Smooth muscle cell (in vitro differentiated cells): Measurements from ENCODE around the gene WNT7A. TPM values are rescaled to one million over a fixed set of nuclear protein-coding genes. Genes with fewer than 3 reads are reported as not detected.

Experiments used
- DNase-seq: peaks from one replicate; lab custom pipeline; 2025; ENCODE audit not compliant: unreplicated experiment; lab: John Stamatoyannopoulos, UW
- H2AFZ ChIP-seq: fragments of 200-600 bp; sonication (generic); 2 replicates; pipeline ENCODE4 v1.6.0; 2016; ENCODE audit warnings: antibody characterized with exemption, low read depth, mild to moderate bottlenecking
- H3F3A ChIP-seq: fragments of 200-600 bp; sonication (generic); 2 replicates; pipeline ENCODE4 v1.6.0; 2017; ENCODE audit warnings: antibody characterized with exemption, low read depth
- H3K27ac ChIP-seq: fragments of 200-600 bp; sonication (generic); 2 replicates; pipeline ENCODE4 v1.5.1; 2016; ENCODE audit warnings: low read depth, mild to moderate bottlenecking
- H3K27me3 ChIP-seq: fragments of 200-600 bp; sonication (generic); 2 replicates; pipeline ENCODE4 v1.6.1; 2016; ENCODE audit warnings: low read depth, mild to moderate bottlenecking
- H3K36me3 ChIP-seq: fragments of 200-600 bp; sonication (generic); 2 replicates; pipeline ENCODE4 v1.5.1; 2016; ENCODE audit warnings: low read depth
- H3K4me1 ChIP-seq: fragments of 200-600 bp; sonication (generic); 2 replicates; pipeline ENCODE4 v1.5.1; 2016; ENCODE audit warnings: low read depth
- H3K4me2 ChIP-seq: fragments of 200-600 bp; sonication (generic); 2 replicates; pipeline ENCODE4 v1.6.0; 2016; ENCODE audit warnings: mild to moderate bottlenecking
- H3K4me3 ChIP-seq: fragments of 200-600 bp; sonication (generic); 2 replicates; pipeline ENCODE4 v1.5.1; 2016; ENCODE audit warnings: mild to moderate bottlenecking
- H3K79me2 ChIP-seq: fragments of 200-600 bp; sonication (generic); 2 replicates; pipeline ENCODE4 v1.6.0; 2016; ENCODE audit warnings: low read depth, mild to moderate bottlenecking
- H3K9ac ChIP-seq: fragments of 200-600 bp; sonication (generic); 2 replicates; pipeline ENCODE4 v1.6.0; 2016; ENCODE audit warnings: low read depth
- H3K9me3 ChIP-seq: fragments of 200-600 bp; sonication (generic); replicated peaks from 2 replicates; pipeline ENCODE4 v1.5.1; 2016; ENCODE audit warnings: low read depth
- H4K20me1 ChIP-seq: fragments of 200-600 bp; sonication (generic); 2 replicates; pipeline ENCODE4 v1.6.0; 2016; ENCODE audit warnings: low read depth
- CTCF ChIP-seq: fragments of 200-600 bp; sonication (generic); IDR thresholded peaks from 2 replicates; pipeline ENCODE4 v1.5.1; 2017; ENCODE audit warnings: borderline replicate concordance, mild to moderate bottlenecking, antibody characterized with exemption; ENCODE audit not compliant: insufficient read depth, poor library complexity, severe bottlenecking
- WGBS: methylation state at CpG from one replicate; pipeline ENCODE4 v1.1.7; 2016; ENCODE audit warnings: low lambda C conversion rate; 5-methylcytosine and 5-hydroxymethylcytosine counted together
- polyA plus RNA-seq: library from polyadenylated mRNA; unstranded; fragments of >200 nt; fragmentation: Nextera tagmentation; extraction: Ambion mirVana; gene quantifications from 2 replicates; pipeline ENCODE4 v1.2.1, GENCODE V29; 2016
- total RNA-seq: library from RNA; depleted of rRNA; stranded (reverse); fragments of >200 nt; gene quantifications from 2 replicates; pipeline ENCODE4 v1.2.3, GENCODE V29; 2014

WNT7A gene
- total and polyA plus RNA-seq, 2 experiments from 2014 or later, result 0.18 to 0.24 TPM

DNA sequence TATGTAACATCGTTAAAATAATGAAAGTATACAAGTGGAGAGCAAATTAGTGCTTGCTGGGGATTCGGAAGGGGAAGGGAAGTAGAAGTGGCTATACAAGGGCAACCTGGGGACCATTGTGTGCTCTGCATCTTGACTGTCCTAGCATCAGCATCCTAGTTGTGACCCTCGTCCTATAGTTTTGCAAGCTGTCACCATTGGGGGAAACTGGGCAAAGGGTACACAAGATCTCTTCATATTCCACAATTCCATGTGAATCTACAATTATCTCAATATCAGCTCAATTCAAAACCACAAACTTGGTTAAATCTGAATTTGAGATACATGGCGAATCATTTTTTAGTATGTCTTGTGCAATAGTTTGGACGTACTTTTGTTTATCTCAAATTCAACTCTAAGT is 30.9 kb downstream of the WNT7A start:
- Histone ChIP-seq H3K4me3 (no peak overlapping the region), H3K9me3 (no peaks in the 10 kb centered on the region), H3K4me1 (peaks cover 5% of the 10 kb centered on the region), H3K27me3 (no peaks in the 10 kb centered on the region), H3K36me3 (no peaks in the 10 kb centered on the region), H3K9ac (no peak overlapping the region), H3K4me2 (no peak overlapping the region), H2AFZ (no peak overlapping the region), H3F3A (no peaks in the 10 kb centered on the region), H3K79me2 (no peaks in the 10 kb centered on the region), H3K27ac (no peak overlapping the region), H4K20me1 (no peaks in the 10 kb centered on the region)
- WGBS, result 91% methylated on average over 5 of the region's 5 CpGs
- no peak for DNase-seq
- TF ChIP-seq CTCF, result no peak

DNA sequence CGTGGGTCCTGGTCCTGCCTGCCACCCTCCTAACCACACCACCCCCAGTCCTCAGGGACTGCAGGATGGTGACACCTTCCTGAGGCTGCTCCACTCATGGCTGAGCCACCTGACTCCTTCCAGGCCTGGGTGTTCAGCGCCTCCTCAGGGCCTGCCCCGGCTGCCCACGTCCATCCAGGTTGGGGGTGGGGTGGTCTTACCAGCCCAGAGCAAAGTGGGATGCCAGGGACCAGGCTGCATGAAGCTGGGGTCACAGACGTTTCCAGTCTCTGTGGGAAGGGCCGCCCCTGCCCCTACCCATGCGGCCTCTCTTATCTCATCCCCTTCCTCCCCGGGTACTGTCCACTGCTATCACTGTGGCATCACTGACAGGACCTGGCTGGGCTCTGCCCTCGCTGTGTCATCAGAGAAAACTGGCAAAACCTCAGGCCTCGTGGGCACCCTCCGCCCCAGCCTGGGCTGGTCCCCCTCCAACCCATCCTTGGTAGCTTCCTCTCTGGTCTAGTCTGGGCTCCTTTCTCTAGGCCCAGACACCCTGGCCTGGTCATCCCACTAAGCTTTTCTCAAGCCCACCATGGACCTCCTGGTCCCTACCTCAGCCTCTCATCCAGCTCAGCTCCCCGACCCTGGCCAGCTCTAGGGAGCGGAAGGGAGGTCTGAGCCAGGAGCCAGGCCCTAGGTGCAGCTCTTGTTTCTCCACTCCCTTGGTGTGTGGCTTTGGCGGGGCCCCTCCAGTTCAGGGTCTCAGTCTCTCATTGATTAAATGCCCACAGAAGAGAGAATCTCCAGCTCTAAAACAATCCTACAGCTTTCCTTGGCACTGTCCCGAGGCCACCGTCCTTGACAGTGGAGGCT is 32.9 kb downstream of the WNT7A start:
- Histone ChIP-seq H4K20me1 (no peaks in the 10 kb centered on the region), H3K4me3 (no peak overlapping the region), H3K4me2 (no peak overlapping the region), H3K36me3 (no peaks in the 10 kb centered on the region), H3K9ac (no peak overlapping the region), H3K4me1 (peaks cover 5% of the 10 kb centered on the region), H3K27me3 (no peaks in the 10 kb centered on the region), H3F3A (no peaks in the 10 kb centered on the region), H3K27ac (no peak overlapping the region), H3K9me3 (no peaks in the 10 kb centered on the region), H2AFZ (no peak overlapping the region), H3K79me2 (no peaks in the 10 kb centered on the region)
- 86% methylated on average over 15 of the region's 16 CpGs for WGBS
- TF ChIP-seq CTCF, result no peak
- no peak for DNase-seq

DNA sequence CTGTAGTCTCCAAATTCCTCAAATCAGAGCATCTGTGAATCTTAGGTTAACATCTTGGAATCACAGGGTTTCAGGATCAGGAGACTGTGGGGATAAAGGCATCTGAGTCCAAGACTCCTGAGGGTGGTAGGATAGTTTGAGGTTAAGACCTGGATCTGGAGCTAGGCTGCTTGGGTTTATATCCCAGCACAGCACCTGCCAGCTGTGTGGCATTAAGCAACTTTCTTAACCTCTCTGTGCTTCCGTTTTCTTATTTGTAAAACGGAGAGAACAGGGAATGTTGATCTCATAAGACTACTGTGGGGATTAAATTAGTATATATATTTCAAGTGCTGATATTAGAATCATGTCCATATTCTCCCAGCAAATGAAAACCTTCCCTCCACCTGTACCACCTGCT is 33.6 kb downstream of the WNT7A start:
- Histone ChIP-seq H3K9ac (no peak overlapping the region), H3K27me3 (no peaks in the 10 kb centered on the region), H3K79me2 (no peaks in the 10 kb centered on the region), H3K36me3 (no peaks in the 10 kb centered on the region), H3K9me3 (no peaks in the 10 kb centered on the region), H3F3A (no peaks in the 10 kb centered on the region), H3K4me3 (no peak overlapping the region), H3K27ac (no peak overlapping the region), H4K20me1 (no peaks in the 10 kb centered on the region), H3K4me1 (peaks cover 5% of the 10 kb centered on the region), H2AFZ (no peak overlapping the region), H3K4me2 (no peak overlapping the region)
- no peak for DNase-seq
- 82% methylated on average over 2 of the region's 2 CpGs for WGBS
- no peak for TF ChIP-seq CTCF

DNA sequence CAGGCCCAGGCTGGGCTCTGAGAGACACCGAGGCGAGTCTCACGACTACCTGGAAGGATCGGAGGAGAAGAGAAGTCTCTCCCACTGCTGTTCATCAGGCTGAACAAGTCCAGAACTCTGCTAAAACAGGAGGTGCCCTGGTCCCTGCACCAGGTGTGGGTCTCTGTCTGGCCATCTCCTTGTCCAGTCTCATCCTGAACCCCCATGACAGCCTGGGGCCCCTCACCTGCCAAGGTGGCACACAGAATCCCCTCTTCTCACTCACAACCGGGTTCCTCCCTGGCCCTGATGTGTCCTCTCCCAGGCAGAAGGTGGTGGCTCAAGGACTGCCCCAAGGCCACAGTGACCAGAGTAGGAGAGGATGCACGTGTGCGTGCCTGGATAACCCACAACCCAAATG is 34.1 kb downstream of the WNT7A start:
- no peaks in the 10 kb centered on the region for H3F3A ChIP-seq
- H3K9ac ChIP-seq, result no peak overlapping the region
- no peak overlapping the region for H3K27ac ChIP-seq
- WGBS, result 84% methylated on average over 7 of the region's 7 CpGs
- H4K20me1 ChIP-seq, result no peaks in the 10 kb centered on the region
- H2AFZ ChIP-seq, result no peak overlapping the region
- H3K4me3 ChIP-seq, result no peak overlapping the region
- no peak for DNase-seq
- no peak for TF ChIP-seq CTCF
- no peaks in the 10 kb centered on the region for H3K9me3 ChIP-seq
- no peaks in the 10 kb centered on the region for H3K79me2 ChIP-seq
- no peaks in the 10 kb centered on the region for H3K36me3 ChIP-seq
- H3K4me2 ChIP-seq, result no peak overlapping the region
- H3K27me3 ChIP-seq, result no peaks in the 10 kb centered on the region
- H3K4me1 ChIP-seq, result peaks cover 5% of the 10 kb centered on the region
